GM18517 (cell line): Measurements from ENCODE around the gene NUDT14.

Experiments used
- ATAC-seq: cut with Tn5 transposase; IDR thresholded peaks from one replicate; pipeline ENCODE4 v1.9.1; 2021; ENCODE audit warnings: mild to moderate bottlenecking, moderate library complexity; ENCODE audit not compliant: unreplicated experiment

NUDT14 gene

GRCh38 chr14:105138021-105138541, 43.0 kb downstream of the NUDT14 start:
- ATAC-seq, result no peak

GRCh38 chr14:105137481-105138020, 43.6 kb downstream of the NUDT14 start:
- no peak for ATAC-seq

- no peak for ATAC-seq
These were observed 44.5 kb downstream of the NUDT14 start for GRCh38 chr14:105136401-105137322.

GRCh38 chr14:105135700-105136395, 45.3 kb downstream of the NUDT14 start:
- no peak for ATAC-seq

GRCh38 chr14:105132921-105133654, 48.0 kb downstream of the NUDT14 start:
- ATAC-seq, result no peak

- no peak for ATAC-seq
These were observed 49.9 kb downstream of the NUDT14 start for GRCh38 chr14:105131241-105131640.

GRCh38 chr14:105128059-105128458, 53.1 kb downstream of the NUDT14 start:
- ATAC-seq, result no peak

GRCh38 chr14:105126981-105127329, 54.2 kb downstream of the NUDT14 start:
- no peak for ATAC-seq

- ATAC-seq, result no peak
These were observed 54.8 kb downstream of the NUDT14 start for GRCh38 chr14:105126126-105126980.

GRCh38 chr14:105124823-105125222, 56.3 kb downstream of the NUDT14 start:
- no peak for ATAC-seq

GRCh38 chr14:105123981-105124765, 56.9 kb downstream of the NUDT14 start:
- ATAC-seq, result no peak

- no peak for ATAC-seq
These were observed 57.9 kb downstream of the NUDT14 start for GRCh38 chr14:105123064-105123665.
